HG02610 (cell line): ENCODE data around the gene ULK1.
"Not testable (repeated sequence)": the region's sequence is repeated elsewhere in the genome, so short reads cannot be mapped to it uniquely, and the experiment has no call there.

Experiments used
- ATAC-seq: cut with Tn5 transposase; IDR thresholded peaks from one replicate; pipeline ENCODE4 v1.9.1; 2021; ENCODE audit warnings: mild to moderate bottlenecking, moderate library complexity; ENCODE audit not compliant: unreplicated experiment

ULK1 gene

GRCh38 chr12:131861261-131862083 is 33.0 kb upstream of the ULK1 start:
- no peak for ATAC-seq

GRCh38 chr12:131862084-131862441 is 32.4 kb upstream of the ULK1 start:
- ATAC-seq, result no peak

- no peak for ATAC-seq
Observed at GRCh38 chr12:131862600-131862993, 31.8 kb upstream of the ULK1 start.

GRCh38 chr12:131862994-131863710 is 31.3 kb upstream of the ULK1 start:
- no peak for ATAC-seq

GRCh38 chr12:131863711-131864396 is 30.6 kb upstream of the ULK1 start:
- ATAC-seq, result no peak

GRCh38 chr12:131864469-131864868 is 30.0 kb upstream of the ULK1 start:
- no peak for ATAC-seq

GRCh38 chr12:131865180-131865875 is 29.1 kb upstream of the ULK1 start:
- no peak for ATAC-seq

GRCh38 chr12:131867471-131867870 is 27.0 kb upstream of the ULK1 start:
- ATAC-seq, result no peak

GRCh38 chr12:131867891-131868675 is 26.3 kb upstream of the ULK1 start:
- no peak for ATAC-seq

GRCh38 chr12:131869871-131870418 is 24.5 kb upstream of the ULK1 start:
- ATAC-seq, result no peak

GRCh38 chr12:131871677-131872076 is 22.7 kb upstream of the ULK1 start:
- ATAC-seq, result no peak

- no peak for ATAC-seq
Observed at GRCh38 chr12:131872154-131873051, 22.0 kb upstream of the ULK1 start.

GRCh38 chr12:131873293-131873692 is 21.1 kb upstream of the ULK1 start:
- no peak for ATAC-seq

- ATAC-seq, result not testable (repeated sequence)
Observed at GRCh38 chr12:131874972-131875371, 19.4 kb upstream of the ULK1 start.

- not testable (repeated sequence) for ATAC-seq
Observed at GRCh38 chr12:131877216-131877615, 17.2 kb upstream of the ULK1 start.

GRCh38 chr12:131878436-131878835 is 16.0 kb upstream of the ULK1 start:
- ATAC-seq, result not testable (repeated sequence)

- no peak for ATAC-seq
Observed at GRCh38 chr12:131882804-131883520, 11.5 kb upstream of the ULK1 start.

- ATAC-seq, result no peak
Observed at GRCh38 chr12:131883521-131883900, 10.9 kb upstream of the ULK1 start.
